Stimulated activated CD4-positive, alpha-beta T cell treated with anti-CD3 and anti-CD28 coated beads, TNF-alpha, amount 100 ng/mL, for 1 hour (primary cell): ENCODE measurements around the gene PPP1R9B.

Experiments
- DNase-seq, 3 donors: peaks; one replicate each; pipeline ENCODE4 v3.0.0-alpha.2; 2020; ENCODE audit warnings: low read depth in 3 of 3, low spot score in 1 of 3

PPP1R9B gene

GRCh38 chr17:50128441-50129352 is 21.8 kb downstream of the PPP1R9B start:
- no peak for DNase-seq

- DNase-seq = no peak
Measured at GRCh38 chr17:50127697-50128361, 22.6 kb downstream of the PPP1R9B start.

DNA sequence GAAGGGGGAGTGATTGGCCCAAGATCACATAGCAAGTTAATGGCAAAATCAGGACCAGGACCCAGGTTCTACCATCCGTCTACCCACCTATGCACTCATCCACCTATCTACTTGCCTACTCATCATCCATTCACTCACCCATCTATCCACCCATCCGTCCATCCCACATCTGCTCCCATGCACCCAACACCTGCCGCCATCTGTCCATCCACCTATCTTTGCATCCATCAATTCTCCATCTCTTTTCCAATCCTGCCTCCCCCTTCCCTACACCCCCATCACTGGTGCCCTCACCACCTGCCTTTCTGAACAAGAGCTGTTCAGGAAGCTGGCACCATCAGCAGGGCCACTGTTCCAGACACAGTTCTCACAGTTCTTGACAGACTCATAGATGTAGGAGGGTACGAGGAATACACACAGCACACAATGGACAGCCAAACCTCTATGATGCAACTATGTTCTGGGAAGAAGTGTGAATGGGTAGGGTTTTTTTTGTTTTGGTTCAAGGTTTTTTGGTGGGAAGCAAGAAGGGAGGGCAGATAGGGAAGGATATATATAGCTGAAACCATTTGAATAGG is 25.0 kb downstream of the PPP1R9B start:
- DNase-seq = no peak

DNA sequence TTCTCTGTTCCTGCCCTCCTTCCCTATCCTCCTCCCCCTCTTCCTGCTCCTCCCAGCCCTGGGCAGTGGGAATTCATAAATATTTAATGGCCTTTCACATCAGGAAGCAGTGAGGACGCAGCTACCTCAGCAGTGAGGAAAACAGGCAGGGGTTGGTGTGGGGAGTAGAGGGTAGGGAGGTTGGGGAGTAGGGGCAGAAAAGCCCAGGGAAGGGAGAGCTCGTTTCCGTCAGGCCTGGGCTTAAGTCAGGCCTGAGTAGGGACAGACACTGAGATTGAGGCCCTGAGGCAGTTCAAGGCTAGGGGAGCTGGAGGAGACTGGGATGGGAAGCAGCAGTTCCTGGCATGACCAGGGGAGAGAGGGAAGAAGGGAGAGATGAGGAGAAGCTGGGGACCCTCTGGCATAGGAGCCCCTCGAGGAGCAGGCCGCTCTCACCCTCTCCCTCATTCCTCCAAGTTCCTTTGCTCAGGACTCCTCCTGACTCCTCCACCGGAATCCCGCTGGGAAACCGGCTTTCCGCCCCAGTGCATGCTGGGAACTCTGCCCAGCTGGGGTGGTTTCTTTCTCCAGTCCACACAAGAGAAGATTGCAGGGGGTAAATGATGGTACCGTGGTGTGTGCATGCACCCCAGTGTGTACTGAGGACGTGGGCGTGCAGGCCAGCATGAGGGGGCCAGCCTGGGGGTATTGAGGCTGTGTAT is 26.7 kb downstream of the PPP1R9B start:
- no peak for DNase-seq

DNA sequence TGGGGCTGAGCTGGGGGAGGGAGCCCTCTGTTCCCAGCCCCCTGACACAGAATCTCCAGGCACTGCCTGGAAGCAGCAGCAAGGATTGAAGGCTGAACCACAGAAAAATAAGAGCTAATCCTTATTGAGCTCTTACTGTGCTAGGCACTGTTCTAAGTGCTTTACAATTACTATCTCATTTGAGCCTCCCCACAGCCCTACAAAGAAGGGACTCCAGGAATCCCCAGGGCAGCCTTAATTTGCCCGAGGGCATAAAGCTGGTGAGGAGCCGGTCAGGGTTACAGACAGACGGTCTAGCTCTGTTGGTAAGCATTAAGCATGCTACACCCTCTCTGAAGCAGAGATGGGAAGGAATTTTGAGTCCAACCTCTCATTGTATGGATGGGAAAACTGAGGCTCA is 27.5 kb downstream of the PPP1R9B start:
- no peak for DNase-seq

GRCh38 chr17:50120475-50121253 is 29.8 kb downstream of the PPP1R9B start:
- no peak for DNase-seq

GRCh38 chr17:50118828-50119218 is 31.7 kb downstream of the PPP1R9B start:
- DNase-seq = no peak

DNA sequence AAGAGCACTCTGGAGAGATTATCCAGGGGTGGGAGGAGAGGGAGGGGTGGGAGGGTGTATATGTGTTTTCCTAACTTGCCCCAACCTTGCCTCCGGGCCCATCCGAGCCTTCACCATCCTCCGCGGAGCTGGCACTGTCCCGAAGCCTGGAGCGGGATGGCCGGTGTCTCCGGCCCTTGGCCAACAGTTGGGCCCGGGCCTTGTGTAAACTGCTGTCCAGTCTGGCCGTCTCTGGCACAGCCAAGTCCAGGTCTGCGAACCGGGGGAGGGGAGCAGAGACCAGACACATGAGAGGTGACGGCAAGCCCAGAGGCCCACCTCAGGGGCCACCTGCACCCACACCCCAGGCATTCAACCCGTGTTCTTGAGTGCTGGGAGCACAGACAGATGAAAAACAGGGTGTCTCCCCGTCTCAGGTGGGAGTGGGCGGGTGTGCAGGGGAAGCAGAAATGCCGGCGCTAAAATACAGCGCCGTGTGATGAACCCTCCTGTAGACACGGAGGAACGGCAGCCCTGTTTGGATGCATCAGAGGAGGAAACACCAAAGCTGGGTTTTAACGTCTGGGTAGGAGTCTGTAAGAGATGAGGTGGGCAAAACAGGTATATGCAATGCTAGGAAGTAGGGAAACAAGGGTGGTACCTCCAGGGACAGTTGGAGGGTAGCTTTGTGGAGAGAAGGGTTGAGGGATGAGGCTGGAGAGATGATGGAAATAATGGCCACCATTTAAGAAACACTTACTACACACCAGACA is 32.2 kb downstream of the PPP1R9B start:
- DNase-seq = no peak

GRCh38 chr17:50117202-50118051 is 33.0 kb downstream of the PPP1R9B start:
- peak in 2 of 3 donors; percentile 31 to 46 for DNase-seq

- no peak for DNase-seq
Measured at GRCh38 chr17:50115756-50116155, 34.7 kb downstream of the PPP1R9B start.

- no peak for DNase-seq
Measured at GRCh38 chr17:50114849-50115357, 35.6 kb downstream of the PPP1R9B start.

GRCh38 chr17:50114401-50114800 is 36.1 kb downstream of the PPP1R9B start:
- DNase-seq = no peak

DNA sequence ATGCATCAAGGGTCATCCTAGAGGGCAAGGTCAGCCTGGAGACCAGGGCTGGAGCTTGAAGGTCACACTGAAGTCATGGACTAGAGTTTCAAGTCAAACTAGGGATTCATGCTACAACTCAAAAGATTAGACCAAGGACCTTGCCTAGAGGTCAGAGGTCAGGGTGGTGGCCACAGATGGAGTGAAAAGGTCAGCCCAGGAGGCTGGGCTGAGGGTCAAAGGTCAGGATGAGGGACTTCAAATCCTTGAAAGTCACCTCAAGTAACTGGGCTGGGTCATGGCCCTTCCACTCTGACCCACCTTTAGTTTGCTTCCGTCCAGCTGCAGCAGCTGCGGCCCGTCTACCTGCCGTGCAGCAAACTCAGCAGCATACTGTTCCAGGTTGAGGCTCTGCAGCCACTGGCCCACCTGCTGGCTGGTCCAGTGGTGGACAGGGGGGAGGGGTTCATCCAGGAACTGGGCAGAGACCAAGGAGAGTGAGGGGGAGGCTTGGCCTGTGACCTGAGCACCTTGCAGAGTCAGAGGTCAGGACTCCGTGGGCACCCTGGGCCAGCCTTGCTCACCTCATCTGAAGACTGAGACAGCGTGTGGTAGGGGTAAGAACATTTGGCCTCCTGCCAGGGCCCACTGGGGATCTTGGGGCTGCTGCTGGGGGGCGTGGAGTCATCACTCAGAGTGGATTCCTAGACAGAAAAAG is 36.7 kb downstream of the PPP1R9B start:
- DNase-seq = no peak

- DNase-seq = no peak
Measured at GRCh38 chr17:50112694-50113093, 37.8 kb downstream of the PPP1R9B start.

- no peak for DNase-seq
Measured at GRCh38 chr17:50111673-50112655, 38.5 kb downstream of the PPP1R9B start.

DNA sequence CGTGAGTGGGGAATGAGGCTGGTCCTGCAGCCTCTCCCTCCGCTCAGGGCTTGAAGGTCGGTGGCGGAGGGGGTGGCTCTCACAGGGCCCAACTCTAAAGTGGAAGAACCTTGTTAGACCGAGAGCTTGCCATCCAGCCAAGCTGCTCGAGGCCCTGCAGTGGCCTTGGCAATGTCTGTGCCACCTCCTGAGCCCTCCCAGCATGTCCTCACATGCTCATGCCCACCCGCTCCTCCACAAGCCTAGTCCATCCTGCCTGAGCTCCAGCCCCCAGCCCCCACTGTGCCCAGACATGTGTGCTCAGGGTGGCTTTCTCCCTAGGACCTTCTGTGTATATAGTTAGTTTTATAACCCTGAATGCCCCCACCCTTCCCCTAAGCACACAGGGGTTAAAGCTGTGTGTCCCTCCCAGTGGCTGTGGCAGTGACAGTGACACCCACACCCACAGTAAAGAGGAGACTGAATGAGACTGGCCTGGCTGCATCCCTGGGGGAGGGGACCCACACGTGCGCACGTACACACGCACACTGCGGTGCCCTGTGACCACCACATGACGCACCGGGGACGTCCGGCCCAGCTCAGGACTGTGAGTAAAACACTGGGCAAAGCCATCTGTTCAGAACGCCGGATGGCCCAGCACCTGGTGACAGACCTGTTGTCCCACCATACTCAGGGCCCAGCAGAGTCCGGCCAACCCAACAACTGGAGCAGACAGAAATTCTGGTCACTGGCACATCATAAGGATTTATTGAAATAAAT is 39.7 kb downstream of the PPP1R9B start:
- DNase-seq = no peak
